Ishikawa (cell line): ENCODE results near the gene CAPN5.

Experiments
- CEBPB ChIP-seq: IDR thresholded peaks from 2 replicates; pipeline ENCODE4 v1.6.1; 2012
- CREB1 ChIP-seq: IDR thresholded peaks from 2 replicates; pipeline ENCODE4 v1.6.1; 2012; ENCODE audit warnings: low read depth
- EGR1 ChIP-seq: IDR thresholded peaks from 2 replicates; pipeline ENCODE4 v1.6.1; 2012
- EP300 ChIP-seq: IDR thresholded peaks from 2 replicates; pipeline ENCODE4 v1.6.1; 2012; ENCODE audit warnings: borderline replicate concordance
- FOXM1 ChIP-seq: IDR thresholded peaks from 2 replicates; pipeline ENCODE4 v1.6.1; 2012; ENCODE audit warnings: low read depth, borderline replicate concordance
- MAX ChIP-seq: IDR thresholded peaks from 2 replicates; pipeline ENCODE4 v1.6.1; 2012
- NFIC ChIP-seq: IDR thresholded peaks from 2 replicates; pipeline ENCODE4 v1.6.1; 2012
- RAD21 ChIP-seq: IDR thresholded peaks from 2 replicates; pipeline ENCODE4 v1.6.1; 2012; ENCODE audit warnings: low read depth
- REST ChIP-seq: IDR thresholded peaks from 2 replicates; pipeline ENCODE4 v1.6.1; 2012; ENCODE audit warnings: low read depth, mild to moderate bottlenecking
- TAF1 ChIP-seq: IDR thresholded peaks from 2 replicates; pipeline ENCODE4 v1.6.1; 2012; ENCODE audit warnings: low read depth, mild to moderate bottlenecking
- TCF12 ChIP-seq: IDR thresholded peaks from 2 replicates; pipeline ENCODE4 v1.6.1; 2012; ENCODE audit warnings: low read depth
- TEAD4 ChIP-seq: IDR thresholded peaks from 2 replicates; pipeline ENCODE4 v1.6.1; 2012
- USF1 ChIP-seq: IDR thresholded peaks from 2 replicates; pipeline ENCODE4 v1.6.1; 2012
- YY1 ChIP-seq: IDR thresholded peaks from 2 replicates; pipeline ENCODE4 v1.6.1; 2012; ENCODE audit warnings: low read depth
- ZBTB7A ChIP-seq: IDR thresholded peaks from 2 replicates; pipeline ENCODE4 v1.6.1; 2012; ENCODE audit warnings: low read depth

Gene CAPN5

GRCh38 chr11:77117492-77117891 lies 50.7 kb downstream of the CAPN5 start:
- no peak for TF ChIP-seq MAX

GRCh38 chr11:77118086-77118485 lies 51.3 kb downstream of the CAPN5 start:
- TF ChIP-seq CREB1 (no peak), TAF1 (no peak), YY1 (no peak), EP300 (no peak), ZBTB7A (no peak), MAX (no peak), REST (no peak), USF1 (no peak)

GRCh38 chr11:77118971-77119370 lies 52.2 kb downstream of the CAPN5 start:
- no peak for TF ChIP-seq CREB1
- TF ChIP-seq TEAD4, result no peak
- TF ChIP-seq EGR1, result no peak
- no peak for TF ChIP-seq CEBPB
- TF ChIP-seq RAD21, result no peak
- no peak for TF ChIP-seq FOXM1
- no peak for TF ChIP-seq USF1
- TF ChIP-seq TCF12, result no peak
- TF ChIP-seq NFIC, result no peak
- TF ChIP-seq YY1, result no peak
- TF ChIP-seq TAF1, result no peak

GRCh38 chr11:77119531-77119936 lies 52.8 kb downstream of the CAPN5 start:
- TF ChIP-seq EP300, result no peak

- no peak for TF ChIP-seq CREB1
- TF ChIP-seq ZBTB7A, result no peak
- TF ChIP-seq CEBPB, result no peak
- no peak for TF ChIP-seq USF1
Observed at GRCh38 chr11:77120571-77120970, 53.8 kb downstream of the CAPN5 start.

GRCh38 chr11:77121096-77121640 lies 54.4 kb downstream of the CAPN5 start:
- TF ChIP-seq EGR1 (no peak), ZBTB7A (no peak), RAD21 (no peak), EP300 (no peak), YY1 (no peak), TCF12 (no peak), MAX (no peak), NFIC (no peak), REST (no peak), TEAD4 (no peak), CREB1 (no peak), TAF1 (no peak), CEBPB (no peak), USF1 (no peak), FOXM1 (no peak)
